Cerebellar cortex (tissue), 1 donor: ENCODE data around the gene FBXO11.
A peak's percentile ranks its signal among the peaks of the same experiment; 100 is the strongest.

Experiments used
- DNase-seq: peaks from one replicate; pipeline ENCODE4 v3.0.0-alpha.2; 2015; ENCODE audit warnings: low spot score

FBXO11 gene

DNA sequence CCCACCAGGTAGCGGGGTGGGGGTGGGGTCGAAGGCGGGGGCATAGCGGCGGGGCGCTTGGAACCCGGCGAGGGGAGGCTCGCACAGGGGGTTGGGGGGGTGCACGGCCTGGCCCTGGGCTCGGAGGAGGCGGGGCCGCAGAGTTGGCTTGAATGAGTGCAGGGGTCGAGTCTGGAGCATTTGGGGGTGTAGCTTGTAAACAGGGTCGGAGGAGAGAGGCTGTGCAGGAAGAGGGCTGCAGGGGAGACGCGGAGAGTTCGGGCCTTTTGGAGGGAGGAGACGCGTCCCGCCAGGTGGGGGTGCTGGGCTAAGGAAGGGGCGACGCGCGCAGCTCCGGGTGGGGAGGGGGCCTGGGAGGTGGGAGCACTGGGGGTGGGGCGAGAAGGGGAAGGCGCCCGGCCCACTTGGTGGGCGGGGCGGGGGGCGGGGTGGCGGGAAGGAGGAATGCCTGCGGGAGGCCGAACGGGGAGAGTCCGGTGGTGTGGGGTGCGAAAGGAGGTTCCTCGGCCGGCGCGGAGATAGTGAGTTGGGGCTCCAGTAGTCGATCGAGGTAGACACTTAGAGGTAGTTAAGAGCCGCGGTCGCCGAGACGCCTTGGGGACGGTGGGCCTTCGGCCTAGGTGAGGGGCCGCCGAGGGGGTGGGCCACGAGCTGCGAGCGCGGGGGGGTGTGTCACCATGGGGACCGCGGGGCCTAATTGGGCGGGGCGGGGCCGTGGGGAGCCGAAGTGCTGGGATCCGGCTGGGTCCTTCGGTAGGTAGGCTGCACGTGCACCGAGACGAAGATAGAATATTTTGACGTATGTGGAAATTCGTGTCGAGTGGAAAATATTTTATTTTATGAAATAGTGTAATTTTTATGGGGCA lies 122.6 kb downstream of the FBXO11 start:
- peak; percentile 62 for DNase-seq

DNA sequence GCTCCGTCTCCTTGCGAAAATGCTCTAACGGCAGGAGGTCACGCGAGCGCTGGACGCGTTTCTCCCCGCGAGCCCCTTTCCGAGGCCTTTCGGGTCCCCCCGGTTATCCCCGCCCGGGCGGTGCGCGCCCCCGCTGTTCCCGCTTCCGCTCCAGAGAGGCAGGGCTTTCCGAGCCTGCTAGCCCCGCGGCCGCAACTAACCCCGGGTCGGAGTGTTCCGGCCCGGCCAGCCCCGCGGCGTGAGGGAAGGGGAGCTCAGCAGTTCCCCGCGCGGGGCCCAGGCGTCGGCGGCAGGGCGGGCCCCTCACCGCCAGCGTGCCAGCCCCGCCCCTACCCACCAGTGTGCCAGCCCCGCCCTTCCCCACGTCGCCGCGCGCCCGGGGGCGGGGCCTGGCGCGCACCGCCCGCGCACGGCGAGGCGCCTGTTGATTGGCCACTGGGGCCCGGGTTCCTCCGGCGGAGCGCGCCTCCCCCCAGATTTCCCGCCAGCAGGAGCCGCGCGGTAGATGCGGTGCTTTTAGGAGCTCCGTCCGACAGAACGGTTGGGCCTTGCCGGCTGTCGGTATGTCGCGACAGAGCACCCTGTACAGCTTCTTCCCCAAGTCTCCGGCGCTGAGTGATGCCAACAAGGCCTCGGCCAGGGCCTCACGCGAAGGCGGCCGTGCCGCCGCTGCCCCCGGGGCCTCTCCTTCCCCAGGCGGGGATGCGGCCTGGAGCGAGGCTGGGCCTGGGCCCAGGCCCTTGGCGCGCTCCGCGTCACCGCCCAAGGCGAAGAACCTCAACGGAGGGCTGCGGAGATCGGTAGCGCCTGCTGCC lies 123.4 kb downstream of the FBXO11 start, which contains the start of gene MSH6:
Gene MSH6, plus strand, starts transcription at position 475 of the 815 bp plus-strand sequence. Its CDS starts 89 bp downstream, at position 564.
- DNase-seq: peak; percentile 88

DNA sequence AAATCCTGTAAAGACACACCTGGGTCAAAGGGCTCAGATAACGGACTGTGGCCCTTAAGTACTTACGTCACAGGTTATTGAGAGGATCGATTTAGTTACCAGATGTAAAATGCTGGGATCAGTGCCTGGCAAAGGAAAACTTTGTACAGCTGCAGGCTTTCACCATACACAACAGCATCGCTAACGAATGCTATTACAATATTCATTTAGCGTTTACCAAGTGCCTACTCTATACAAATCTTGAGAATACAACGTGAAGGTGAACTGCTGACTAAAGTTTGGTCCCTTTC lies 124.0 kb downstream of the FBXO11 start:
- DNase-seq: no peak

DNA sequence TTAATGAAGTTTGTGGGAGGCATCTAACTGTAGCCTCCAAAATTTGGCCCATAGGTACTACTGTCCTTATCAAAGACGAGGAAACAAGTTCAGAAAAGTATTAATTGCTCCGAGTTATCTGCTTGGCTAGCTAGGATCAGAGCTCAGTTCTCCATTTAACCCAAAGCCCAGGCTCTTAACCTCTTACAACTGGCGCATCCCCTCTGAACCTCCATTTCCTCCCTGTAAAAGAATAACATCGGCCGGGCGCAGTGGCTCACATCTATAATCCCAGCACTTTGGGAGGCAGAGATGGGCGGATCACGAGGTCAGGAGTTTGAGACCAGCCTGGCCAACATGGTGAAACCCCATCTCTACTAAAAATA lies 126.9 kb downstream of the FBXO11 start:
- no peak for DNase-seq

DNA sequence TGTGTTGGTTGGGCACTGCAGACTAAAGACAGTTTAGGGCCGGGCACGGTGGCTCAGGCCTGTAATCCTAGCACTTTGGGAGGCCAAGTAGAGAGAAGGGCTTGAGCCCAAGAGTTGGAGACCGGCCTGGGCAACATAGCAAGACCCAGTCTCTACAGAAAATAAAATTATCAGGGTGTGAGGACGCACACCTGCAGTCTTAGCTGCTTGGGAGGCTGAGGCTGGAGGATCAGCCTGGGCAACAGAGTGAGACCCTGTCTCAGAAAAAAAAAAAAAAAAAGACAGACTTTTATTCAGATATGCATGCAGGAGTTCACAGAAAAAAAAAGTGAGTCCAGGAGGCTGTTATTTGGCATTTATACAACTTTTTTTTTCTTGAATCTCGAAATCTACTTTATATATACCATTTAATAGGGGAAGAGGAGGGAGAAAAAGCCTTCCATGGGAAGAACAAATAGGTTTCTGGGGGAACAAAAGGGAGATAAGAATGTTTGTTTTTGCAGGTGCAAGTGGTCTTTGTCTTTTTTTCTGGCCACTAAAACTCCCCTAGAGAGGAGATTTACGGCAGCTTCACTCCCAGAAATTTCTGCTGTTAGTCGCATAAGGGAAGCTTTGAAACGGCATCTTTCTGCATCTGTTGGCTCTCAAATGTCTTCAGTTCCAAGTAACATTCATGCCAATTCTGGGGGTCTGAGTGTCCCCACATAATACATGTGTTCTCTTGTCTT lies 127.4 kb downstream of the FBXO11 start:
- DNase-seq: no peak

DNA sequence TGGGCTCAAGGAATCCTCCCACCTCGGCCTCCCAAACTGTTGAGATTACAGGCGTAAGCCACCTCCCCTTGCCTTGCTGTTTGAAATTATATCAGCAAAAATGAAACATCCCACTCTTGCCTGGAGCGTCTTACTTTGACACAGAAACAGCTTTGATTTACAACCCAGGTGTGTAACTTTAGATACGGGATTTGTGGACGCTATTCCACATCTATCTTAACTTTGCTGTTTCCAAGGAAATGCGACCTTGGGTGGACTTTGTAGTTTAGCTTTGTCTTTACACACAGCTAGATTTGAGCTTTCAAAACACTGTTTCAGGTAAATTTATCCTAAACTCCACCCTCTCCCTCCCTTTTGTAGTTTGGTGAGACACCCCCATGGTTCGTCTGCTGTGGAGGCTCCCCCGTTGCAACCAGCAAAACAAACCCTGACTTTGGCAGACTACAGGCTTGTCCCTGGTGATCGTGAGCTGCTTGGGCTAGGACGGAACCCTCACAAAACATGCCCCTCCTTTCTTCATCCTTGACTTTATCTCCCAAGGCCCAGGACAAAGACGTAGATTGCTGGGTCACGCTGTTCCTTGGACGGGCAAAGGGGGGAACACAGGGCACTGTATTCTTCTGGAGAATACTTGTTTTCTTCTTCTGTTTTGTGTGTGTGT lies 128.9 kb downstream of the FBXO11 start:
- DNase-seq: no peak

DNA sequence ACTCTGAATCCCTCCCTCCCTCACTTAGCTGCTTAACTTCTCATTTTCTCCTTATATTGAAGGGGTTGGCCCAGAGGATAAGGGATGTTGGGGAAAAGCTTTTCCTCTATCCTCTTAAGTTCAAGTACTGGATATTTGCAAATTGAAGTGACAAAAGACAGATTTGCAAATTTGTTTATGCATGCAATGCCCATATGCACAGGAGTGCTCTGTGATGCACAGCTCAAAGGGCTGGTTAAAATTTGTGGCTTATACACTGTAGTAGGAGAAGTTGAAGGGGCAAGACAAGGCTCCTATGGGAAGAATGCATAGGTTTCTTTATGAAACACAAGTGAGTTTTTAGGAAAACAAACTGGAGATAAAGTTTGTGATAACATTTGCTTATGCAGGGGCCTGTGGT lies 131.7 kb downstream of the FBXO11 start:
- no peak for DNase-seq

DNA sequence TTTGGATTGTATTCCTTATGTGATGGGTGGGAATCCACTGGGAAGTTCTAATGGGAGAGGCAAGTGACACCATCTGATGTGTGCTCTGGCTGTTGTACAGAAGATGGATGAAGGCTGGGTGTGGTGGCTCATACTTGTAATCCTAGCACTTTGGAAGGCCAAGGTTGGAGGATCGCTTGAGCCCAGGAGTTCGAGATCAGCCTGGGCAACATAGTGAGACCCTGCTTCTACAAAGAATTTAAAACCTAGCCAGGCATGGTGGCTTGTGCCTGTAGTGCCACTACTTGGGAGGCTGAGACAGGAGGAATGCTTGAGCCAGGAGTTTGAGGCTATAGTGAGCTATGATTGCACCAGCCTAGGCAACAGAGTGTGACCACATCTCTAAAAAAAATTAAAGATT lies 134.0 kb downstream of the FBXO11 start:
- no peak for DNase-seq

DNA sequence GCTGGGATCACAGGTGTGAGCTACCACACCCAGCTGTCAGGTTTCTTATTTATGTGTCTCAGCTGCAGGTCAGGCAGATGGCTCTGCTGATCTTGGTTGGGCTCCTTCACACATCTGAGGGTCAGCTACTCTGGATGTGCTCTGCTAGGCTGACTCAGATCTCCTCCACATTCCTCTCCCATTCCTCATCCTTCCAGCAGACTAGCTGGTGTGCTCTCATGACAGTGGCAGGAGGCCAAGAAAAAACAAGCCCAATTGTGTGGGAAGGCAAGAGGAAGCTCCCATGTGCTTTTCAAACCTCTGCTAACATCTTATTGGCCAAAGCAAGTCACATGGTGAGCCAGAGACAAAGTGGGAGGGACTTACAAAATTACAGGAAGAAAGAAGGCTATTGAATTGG lies 135.1 kb downstream of the FBXO11 start:
- no peak for DNase-seq

DNA sequence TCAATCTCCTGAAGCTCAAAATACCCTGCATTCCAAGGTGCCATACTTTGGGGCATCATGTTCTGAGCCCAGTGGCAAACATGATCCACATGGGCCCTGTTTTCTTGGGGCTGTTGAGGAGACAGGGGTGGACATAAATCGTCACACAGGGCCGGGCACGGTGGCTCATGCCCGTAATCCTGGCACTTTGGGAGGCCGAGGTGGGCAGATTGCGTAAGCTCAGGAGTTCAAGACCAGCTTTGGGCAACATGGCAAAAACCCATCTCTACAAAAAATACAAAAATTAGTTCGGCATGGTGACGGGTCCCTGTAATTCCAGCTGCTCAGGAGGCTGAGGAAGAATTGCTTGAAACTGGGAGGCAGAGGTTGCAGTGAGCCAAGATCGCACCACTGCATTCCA lies 137.0 kb downstream of the FBXO11 start:
- DNase-seq: no peak

DNA sequence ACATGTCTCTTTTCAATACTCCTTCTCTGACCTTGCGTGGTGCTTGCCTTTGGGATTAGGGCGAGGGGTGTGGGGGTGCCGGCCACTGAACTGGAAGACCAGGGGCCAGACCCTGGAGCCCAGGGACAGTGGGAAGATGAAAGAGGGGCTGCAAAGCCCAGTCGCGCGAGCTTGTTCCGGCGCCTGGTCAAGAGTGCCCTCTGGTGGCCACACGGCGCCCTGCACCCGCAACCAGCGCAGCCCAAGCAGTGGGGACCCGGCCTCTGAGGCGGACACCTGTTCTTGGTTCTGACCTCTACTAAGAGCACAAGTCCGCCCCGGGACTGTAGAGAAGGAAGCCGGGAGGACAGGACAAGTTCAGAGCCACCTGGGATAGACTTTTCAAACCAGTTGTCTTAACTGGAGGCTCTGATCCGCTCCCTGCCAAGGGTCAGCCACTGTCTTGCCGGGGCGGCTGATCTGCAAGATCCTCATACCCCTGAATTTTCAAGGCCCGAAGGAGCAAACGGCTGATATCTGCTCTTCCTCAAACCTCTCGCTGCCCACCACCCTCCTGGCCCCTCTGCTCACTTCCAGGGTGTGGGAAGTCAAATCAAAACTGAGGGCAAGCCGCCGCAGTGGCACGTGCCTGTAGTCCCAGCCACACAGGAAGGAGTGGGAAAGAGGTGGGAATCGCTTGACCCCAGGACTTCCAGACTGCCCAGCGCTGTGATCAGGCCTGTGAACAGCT lies 138.3 kb downstream of the FBXO11 start:
- peak; percentile 62 for DNase-seq

DNA sequence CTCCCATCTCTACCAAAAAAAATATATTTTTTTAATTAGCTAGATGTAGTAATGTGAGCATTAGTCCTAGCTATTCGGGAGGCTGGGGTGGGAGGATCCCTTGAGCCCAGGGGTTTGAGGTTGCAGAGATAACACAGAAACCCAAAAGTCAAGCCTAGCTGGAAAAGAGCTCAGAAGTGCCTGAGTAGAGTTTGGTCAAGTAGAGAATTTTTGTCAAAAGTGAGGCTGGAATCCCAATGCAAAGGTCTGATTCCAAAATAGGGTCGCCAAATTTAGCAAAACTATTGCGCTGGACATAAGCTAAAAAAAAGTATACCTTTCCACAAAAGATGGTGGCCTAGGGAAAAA lies 138.8 kb downstream of the FBXO11 start:
- no peak for DNase-seq

DNA sequence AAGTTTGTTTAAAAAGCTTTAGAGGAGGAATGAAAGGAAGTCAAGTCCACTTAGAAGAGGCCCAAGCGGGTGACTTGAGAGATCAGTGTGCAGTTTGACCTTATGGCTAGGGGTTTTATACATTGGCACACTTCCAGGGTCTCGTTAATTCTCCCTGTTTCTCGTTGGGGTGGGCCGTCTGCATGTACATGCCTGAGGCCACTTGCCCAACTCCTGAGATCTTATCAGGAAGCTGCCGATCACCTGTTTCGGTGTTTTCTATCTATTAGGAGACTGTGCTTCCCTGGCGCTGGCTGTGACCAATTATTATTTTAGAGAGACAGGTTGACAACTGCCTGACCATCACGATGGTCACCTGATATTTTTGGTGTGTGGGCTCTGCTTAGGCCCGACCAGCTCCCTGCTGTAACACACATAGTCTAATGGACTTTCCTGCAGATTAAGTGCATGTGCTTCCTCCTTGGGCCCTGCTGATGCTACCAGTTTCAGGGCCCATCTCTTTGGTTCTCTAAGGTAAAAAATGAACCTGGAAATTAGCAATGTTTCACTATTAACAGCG lies 154.4 kb downstream of the FBXO11 start:
- DNase-seq: no peak

DNA sequence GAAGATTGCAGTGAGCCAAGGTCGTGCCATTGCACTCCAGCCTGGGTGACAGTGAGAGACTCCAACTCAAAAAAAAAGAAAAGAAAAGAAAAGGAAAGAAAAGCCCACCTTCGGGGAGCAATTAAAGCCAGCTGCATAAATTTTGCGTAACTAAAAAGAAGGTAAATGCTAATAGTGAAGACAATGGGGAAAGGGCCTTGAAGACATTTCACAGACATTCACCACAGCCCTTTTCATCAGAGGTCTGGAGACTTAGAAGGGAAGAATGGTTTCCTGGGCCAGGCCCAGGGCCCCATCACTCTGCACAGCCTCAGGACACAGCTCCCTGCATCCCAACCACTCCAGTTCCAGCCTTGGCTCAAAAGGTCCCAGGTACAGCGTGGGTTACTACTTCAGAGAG lies 158.4 kb downstream of the FBXO11 start:
- DNase-seq: no peak

DNA sequence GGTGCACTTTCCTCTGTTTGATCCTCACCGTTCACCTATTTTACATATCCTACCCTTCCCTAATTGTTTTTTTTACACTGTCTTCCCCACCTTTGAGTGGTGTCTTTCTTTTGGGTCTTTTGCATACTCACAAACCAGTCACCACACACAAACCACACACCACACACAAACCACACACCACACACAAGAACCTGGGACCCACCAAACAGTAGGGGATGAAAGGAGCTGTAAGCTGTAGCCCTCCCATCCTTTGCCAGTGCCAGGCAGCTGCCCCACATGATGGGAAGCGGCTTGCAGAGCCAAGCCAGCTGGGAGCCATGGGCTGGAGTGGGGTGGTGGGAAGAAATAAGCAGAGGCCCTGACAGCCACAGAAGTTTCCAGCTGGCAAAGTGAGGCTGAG lies 162.2 kb downstream of the FBXO11 start:
- no peak for DNase-seq

DNA sequence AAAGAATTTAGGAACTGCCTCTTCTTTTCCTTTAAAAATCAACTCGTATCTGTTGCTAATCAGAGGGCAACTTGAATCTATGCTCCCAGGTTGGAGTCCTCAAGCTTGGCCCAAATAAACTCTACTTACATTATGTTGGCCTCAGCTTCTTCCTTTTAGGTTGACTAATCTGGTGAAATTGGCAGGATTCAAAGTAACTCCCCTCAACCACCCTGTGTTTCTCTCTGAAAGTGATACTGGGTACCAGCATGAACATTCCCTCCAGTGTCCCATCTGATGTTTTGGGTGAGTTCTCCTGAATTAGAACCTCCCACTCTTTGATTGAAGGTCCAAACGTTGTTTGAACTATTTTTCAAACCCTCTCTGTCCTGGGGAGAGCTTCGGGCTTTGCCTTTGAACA lies 164.7 kb downstream of the FBXO11 start:
- no peak for DNase-seq

DNA sequence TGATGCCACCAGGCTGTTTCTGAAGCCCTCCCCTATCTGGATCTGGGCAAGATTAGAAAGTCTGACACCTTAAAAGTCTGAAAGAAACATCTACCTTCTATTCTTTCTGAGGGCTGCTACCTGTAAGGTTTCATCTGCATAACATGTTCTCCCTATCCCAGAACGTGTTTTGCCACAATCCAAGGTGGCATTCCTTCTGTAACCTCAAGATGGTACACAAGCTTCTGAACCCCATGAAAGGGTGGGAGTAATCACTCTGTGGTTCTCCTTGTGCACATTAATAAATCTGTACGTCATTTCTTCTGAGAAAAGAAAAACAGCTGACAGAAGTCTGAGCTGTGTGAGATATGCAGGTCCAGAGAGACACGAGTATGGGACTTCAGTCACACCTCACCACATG lies 165.2 kb downstream of the FBXO11 start:
- DNase-seq: no peak
